ENCODE results near the gene EEF1AKMT3.
"Not testable (repeated sequence)": the region's sequence is repeated elsewhere in the genome, so short reads cannot be mapped to it uniquely, and the experiment has no call there.

Gene EEF1AKMT3

DNA sequence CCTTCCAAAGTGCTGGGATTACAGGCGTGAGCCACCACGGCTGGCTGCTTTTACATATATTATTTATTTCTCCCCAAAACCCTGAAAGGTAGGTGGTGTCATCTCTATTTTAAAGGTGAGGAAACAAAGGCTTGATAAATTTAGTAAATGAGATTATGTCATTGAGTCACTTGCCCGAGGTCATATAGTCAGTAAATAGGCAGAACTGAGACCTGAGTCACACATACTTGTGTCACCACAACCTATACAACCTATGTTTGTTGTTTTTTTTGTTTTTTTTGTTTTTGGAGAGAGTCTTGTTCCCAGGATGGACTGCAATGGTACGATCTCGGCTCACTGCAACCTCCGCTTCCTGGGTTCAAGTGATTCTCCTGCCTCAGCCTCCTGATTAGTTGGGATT, 22.9 kb downstream of the EEF1AKMT3 start:
- no peak for DNase-seq

- DNase-seq: no peak
Measured at GRCh38 chr12:57796996-57797395, 24.6 kb downstream of the EEF1AKMT3 start.

DNA sequence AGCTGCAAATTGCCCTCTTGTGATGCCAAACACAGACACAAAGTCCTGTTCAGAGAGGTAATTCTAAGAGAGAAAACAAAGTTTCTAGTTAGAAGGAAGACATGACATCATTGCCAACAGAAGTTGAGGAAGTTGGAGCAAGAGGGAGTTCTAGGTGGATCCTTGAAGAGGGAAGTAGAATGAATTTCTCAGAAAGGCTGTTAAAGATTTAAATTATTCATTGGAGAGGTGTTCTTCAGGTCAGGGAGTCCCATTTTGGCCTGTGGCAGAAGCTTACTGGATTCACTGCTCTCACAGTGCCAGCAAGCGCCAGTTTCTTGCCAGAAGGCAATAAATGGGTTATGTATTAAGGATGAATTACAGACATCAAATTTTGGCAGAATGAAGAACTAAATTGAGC, 25.5 kb downstream of the EEF1AKMT3 start:
- DNase-seq: no peak

DNA sequence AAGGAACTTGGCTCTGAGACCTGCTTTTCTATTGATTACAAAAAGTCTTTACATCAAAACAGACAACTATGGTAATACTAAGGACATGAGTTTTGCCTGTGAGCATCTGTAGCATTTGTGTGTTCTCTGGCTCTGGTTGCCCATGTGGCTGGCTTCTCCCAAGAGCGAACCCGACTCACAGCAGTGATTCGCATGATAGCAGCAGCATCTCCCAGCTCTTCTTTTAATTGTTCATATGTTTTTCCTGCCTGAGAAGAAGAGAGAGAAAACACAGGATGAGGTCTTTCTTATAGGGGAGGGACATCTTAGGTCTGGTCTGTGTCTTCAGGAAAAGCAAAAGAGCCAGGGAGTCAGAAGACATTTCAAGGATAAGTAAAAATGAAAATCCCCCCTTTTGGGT, 28.6 kb downstream of the EEF1AKMT3 start:
- DNase-seq: no peak

GRCh38 chr12:57802607-57803006, 30.2 kb downstream of the EEF1AKMT3 start:
- no peak for DNase-seq

DNA sequence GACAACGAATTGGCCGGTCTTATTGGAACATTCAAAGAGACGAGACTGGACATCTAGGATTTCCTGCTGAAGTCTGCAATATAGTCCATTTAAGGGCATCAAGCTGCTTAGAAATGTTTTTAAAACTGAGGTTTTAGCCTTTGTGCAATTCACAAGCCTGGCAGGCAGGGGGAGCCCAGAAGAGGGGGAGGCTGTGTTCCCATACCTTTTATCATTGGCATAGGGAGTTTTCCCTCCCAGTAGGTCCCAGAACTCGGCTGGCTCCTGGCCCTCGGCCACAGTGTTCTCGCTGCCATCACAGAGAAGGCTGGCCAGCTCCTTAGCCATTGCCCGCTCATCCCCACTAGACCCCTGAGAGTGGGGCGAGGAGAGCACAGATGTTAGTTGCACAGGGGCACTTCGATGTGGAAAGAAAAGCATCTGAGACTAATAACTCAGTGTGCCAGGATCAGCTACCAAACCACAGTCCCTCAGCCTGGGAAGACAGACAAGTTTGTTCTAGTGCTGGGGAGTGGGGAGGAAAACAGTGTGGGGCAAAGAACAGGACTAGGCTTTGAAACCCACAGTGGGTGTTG, 31.0 kb downstream of the EEF1AKMT3 start:
- DNase-seq: peak; percentile 43

DNA sequence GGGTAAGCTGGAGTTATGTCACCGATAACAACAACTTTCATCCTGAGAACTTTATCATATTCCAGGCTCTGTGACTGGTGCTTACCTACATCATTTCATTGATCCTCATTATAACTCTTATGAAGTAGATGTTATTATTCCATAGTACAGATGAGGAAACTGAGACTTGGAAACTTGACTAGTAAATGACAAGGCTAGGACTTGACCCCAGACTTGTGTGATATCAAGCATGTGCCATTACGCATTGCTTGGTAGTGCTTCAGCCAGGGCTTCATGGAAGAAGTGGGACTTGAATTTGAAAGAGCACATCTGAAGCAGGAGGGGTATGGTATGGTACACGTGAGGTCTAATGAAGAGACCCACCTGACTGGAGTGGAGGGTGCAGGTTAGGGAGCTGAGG, 34.3 kb downstream of the EEF1AKMT3 start:
- DNase-seq: no peak

DNA sequence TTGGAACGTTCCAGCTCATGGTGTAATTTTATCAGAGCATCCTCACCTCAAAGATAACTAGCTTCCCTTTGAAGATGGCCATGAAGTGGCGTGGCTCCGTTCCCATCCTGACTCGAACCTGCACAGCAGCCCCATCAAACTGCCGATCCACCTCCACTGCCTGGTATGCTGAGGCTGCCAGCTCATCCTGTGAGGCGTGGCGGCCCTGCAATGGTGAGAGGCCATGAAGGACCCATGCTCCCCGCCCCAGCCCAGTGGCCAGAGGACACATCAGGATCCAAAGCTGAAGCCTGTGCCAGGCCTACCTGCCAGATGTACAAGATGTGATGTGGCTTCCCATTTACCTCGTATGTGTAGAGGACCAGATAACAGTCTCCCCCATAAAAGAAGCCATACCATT, 34.9 kb downstream of the EEF1AKMT3 start:
- no peak for DNase-seq

DNA sequence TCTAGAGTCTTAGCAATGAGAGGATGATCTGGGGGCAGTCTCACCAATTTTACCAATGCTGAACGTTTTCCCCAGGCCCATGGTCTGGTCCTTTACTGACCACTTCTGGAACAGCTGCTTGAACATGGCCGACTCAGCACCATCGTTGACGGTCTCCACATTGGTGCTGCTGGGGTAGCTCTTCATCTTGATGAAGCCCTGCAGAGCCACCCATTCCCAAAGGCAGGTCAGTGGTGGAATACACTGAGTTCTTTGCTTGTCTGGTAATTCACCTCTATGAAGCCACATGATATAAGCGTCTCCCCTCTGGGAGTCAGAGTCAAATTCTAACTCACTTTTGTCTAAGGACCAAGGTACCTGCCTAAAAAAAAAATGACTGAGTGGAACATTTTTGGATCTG, 35.9 kb downstream of the EEF1AKMT3 start:
- DNase-seq: no peak

GRCh38 chr12:57809425-57809824, 37.0 kb downstream of the EEF1AKMT3 start:
- no peak for DNase-seq

DNA sequence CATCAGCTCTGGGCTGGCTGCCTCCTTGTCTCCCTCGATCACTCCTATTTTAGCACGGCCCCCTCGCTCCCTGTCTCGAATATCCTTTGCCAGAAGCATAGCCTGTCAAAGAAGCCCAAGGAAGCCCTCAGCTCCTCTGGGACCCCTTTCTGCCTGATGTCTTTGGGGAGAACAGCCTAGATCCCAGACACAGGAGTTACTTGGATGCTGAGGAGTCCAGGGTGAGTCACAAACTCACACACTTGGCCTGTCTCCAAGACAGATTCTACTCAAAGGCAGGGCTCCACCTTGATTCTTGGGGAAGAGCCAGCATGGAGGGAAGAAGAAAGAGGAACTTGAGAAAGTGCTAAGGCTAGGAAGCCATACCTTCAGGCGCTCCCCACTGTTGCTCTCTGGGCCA, 38.0 kb downstream of the EEF1AKMT3 start:
- DNase-seq: peak; percentile 9

GRCh38 chr12:57811028-57811755, 38.8 kb downstream of the EEF1AKMT3 start:
- DNase-seq: no peak

GRCh38 chr12:57813111-57813970, 40.9 kb downstream of the EEF1AKMT3 start:
- DNase-seq: no peak

- no peak for DNase-seq
Measured at GRCh38 chr12:57813971-57814772, 41.8 kb downstream of the EEF1AKMT3 start.

DNA sequence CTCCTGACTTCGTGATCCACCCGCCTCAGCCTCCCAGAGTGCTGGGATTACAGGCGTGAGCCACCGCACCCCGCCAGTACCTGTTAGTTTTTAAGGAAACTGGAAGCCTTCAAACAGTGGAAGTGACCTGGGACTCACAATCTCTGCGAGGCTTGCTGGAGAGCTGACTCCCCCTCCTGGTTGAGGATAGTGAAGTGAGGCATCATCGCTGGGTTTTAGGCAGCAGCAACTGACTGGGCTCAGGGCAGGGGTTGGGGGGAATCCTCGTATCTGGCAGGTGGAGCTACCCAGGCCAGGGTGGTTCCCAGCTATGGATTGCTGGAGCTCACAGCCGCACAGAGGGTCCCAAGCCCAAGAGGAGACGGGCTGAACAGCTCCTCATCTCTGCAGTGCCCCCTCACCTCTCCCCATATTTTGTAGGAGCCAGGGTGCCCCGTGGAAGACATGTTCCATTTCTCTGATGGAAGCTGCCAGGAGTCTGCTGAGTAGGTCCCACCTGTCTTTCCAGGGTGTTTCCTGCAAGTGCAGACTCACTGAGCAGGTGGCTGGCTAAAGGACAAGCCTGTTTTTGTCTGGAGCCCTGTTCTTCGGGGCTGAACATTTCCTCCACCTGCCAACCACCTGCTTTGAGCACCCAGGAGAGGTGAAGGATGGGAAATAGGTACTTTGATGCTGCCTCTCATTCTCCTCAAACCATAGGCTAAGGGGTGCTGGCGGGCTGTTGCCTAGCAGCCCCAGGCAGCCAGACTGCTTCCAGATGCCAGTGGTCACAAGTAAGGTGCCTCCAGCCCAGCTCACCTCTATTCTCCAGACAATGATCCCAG, 43.0 kb downstream of the EEF1AKMT3 start:
- peak; percentile 23 for DNase-seq

DNA sequence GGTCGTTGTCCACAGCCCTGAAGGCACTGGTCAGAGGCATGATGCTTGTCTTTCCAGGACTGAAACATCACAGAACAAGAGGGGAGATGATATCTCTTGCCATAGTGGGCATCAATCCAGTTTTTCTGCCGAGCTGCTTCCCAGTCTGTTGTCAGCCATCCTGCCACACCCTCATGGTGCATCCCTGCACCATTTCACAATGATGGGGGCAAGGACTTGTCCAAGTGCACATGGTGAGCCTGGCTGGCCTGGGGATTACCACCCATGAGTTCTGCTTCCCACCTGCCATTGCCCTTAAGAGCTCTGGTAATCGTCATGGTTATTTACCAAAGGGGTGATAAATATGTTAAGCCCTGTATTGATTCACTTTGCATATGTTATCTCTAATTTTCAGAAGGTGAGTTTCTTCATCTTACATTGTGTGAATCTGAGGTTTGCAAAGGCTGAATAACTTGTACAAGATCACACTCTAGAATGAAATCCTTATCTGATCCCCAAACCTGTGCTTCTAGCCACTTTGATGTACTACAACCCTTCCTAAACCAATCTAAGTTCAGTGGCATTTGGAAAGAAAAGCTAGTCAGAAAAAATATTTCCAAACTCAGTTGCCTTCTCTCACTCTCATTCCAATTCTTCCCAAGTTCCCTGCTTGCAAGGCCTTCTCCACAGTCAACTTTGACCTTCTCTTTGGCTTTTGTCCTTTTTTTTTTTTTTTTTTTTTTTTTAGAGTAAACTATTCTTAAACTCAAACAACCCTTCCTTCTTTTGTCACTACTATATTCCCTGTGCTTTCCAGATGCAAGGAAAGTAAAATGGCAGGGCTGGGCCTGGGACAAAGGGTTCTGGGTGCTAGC, 43.8 kb downstream of the EEF1AKMT3 start:
- DNase-seq: no peak

DNA sequence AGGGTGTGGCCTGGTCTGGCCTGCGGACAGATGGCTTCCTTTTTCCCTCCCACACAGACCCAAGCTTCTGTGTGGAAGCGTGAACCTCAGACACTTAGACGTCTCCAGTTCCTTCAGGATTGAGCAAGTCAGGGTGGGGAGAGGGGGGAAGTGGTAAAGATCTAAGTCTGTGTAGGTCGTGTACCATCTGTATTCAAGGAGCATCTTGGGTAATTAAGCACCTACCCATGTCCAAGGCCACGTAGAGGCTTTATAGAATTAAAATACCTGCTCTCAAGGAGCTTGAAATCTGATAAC, 44.4 kb downstream of the EEF1AKMT3 start:
- peak; percentile 30 for DNase-seq

DNA sequence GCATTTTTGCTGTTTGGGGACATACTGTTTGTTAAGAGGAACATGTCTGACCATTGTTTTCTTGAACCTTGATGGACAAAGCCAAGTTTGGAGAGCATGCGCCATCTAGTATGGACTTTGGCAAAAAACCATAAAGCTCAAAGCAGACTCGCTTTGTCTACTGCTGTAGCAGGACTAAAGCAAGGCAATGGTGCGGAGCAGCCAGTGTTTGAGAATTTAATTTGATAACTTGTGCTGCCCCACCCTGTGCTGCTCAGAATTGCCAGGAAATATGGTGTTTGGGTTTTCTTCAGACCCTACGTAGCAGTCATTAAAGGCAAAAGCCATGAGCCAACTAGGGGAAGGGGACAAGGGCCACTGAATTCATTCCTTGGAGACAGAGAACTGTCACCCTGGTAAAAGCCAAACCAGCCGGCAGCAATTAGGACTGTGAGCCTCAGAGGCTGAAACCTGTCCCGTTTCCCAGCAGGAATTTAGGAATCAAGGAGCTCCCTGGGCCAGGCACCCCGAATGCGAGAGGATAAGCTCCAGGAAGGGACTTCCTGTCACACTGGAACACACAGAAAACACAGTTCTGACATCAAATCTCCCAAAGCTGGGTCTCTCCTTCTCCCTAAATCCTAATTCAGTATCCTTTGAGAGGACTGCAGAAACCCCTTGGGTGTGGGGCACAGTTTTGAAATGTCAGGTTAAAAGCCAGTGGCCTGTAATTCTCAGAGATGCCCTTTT, 45.0 kb downstream of the EEF1AKMT3 start:
- no peak for DNase-seq

GRCh38 chr12:57817990-57818331, 45.5 kb downstream of the EEF1AKMT3 start:
- DNase-seq: not testable (repeated sequence)

- DNase-seq: not testable (repeated sequence)
Measured at GRCh38 chr12:57820119-57820518, 47.7 kb downstream of the EEF1AKMT3 start.

DNA sequence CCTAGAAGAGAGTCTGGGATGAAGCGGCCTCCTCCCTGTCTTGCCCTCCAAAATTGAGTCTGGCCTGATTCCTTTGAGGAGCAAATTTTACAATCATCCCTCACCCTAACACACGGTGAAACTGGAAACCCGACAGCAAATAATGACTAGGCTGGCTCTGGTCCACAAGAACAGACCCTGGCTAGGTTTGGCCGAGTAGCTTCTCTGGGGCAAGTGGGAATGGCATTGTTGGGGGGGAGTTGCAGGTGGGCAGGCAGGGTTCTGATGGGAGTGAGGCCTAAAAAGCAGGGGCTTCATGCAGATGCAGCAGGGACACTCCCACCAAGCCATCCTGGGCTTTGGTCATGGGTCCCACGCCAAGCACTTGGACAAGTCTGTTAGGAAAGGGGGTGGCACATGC, 48.6 kb downstream of the EEF1AKMT3 start:
- DNase-seq: not testable (repeated sequence)

Data from NCI-H69 (cell line).